Stimulated activated CD4-positive, alpha-beta T cell treated with anti-CD3 and anti-CD28 coated beads, Interleukin-12 subunit alpha, Interleukin-12 subunit beta, amount 100 ng/mL, for 4 hours (primary cell): ENCODE data around the gene NVL.
A peak's percentile ranks its signal among the peaks of the same experiment; 100 is the strongest.

Experiments used
- DNase-seq: peaks from one replicate; pipeline ENCODE4 v3.0.0-alpha.2; 2020

The NVL gene

GRCh38 chr1:224192082-224192788 is 137.7 kb downstream of the NVL start:
- DNase-seq = no peak

GRCh38 chr1:224189561-224189960 is 140.4 kb downstream of the NVL start:
- DNase-seq = no peak

GRCh38 chr1:224188286-224188685 is 141.7 kb downstream of the NVL start:
- no peak for DNase-seq

- no peak for DNase-seq
Observed at GRCh38 chr1:224185208-224185607, 144.8 kb downstream of the NVL start.

GRCh38 chr1:224183591-224184312 is 146.2 kb downstream of the NVL start:
- peak; percentile 60 for DNase-seq

GRCh38 chr1:224182866-224183590 is 146.9 kb downstream of the NVL start, which contains the start of gene DEGS1:
Gene DEGS1 (plus strand): TSS chr1:224183240. CDS start chr1:224183337, 97 bp downstream.
- DNase-seq = peak; percentile 72

GRCh38 chr1:224182057-224182865 is 147.7 kb downstream of the NVL start:
- peak; percentile 34 for DNase-seq

GRCh38 chr1:224181453-224181810 is 148.5 kb downstream of the NVL start:
- DNase-seq = no peak

- no peak for DNase-seq
Observed at GRCh38 chr1:224180783-224181452, 149.1 kb downstream of the NVL start.

- no peak for DNase-seq
Observed at GRCh38 chr1:224178894-224179293, 151.1 kb downstream of the NVL start.

- DNase-seq = no peak
Observed at GRCh38 chr1:224177356-224177999, 152.5 kb downstream of the NVL start.
